Lower lobe of right lung (tissue), 2 donors: ENCODE results near the gene UBE2R2. TPM values are rescaled to one million over a fixed set of nuclear protein-coding genes. Genes with fewer than 3 reads are reported as not detected.
A peak's percentile ranks its signal among the peaks of the same experiment; 100 is the strongest.

Experiments used
- ATAC-seq, 2 donors: fragments of 200-7000 bp; cut with Tn5 transposase; one replicate each; pipeline ENCODE4 v1.9.1; 2020 to 2022; ENCODE audit warnings: mild to moderate bottlenecking in 2 of 2, moderate library complexity in 2 of 2
- DNase-seq: peaks from one replicate; pipeline ENCODE4 v3.0.0-alpha.2; 2020
- H3K27ac ChIP-seq: fragments of 200-600 bp; one replicate; pipeline ENCODE4 v1.8.0; 2022
- H3K27me3 ChIP-seq: fragments of 200-600 bp; one replicate; pipeline ENCODE4 v1.8.0; 2022; ENCODE audit warnings: low read depth
- H3K36me3 ChIP-seq: fragments of 200-600 bp; one replicate; pipeline ENCODE4 v1.8.0; 2022; ENCODE audit warnings: mild to moderate bottlenecking
- H3K4me1 ChIP-seq: fragments of 200-600 bp; one replicate; pipeline ENCODE4 v1.8.0; 2022
- H3K4me3 ChIP-seq: fragments of 200-600 bp; one replicate; pipeline ENCODE4 v1.8.0; 2022; ENCODE audit warnings: mild to moderate bottlenecking
- H3K9me3 ChIP-seq: fragments of 200-600 bp; one replicate; pipeline ENCODE4 v1.8.0; 2022
- CTCF ChIP-seq: fragments of 200-600 bp; IDR thresholded peaks from one replicate; pipeline ENCODE4 v1.8.0; 2022; ENCODE audit warnings: antibody characterized with exemption, mild to moderate bottlenecking
- intact Hi-C: fragments of 100-400 bp; cut with DNase I; formaldehyde crosslinking; loops from one replicate; pipeline ENCODE4 v1.11.0; 2022
- total RNA-seq: library from RNA; stranded (reverse); fragmentation: NEBNext Ultra II Directional; extraction: Animal tissue kit (Norgen Biotek cat#: 25700); gene quantifications from one replicate; pipeline ENCODE4 v1.2.1, GENCODE V29; 2021
- donor health status: DM: no; HTN: yes; CAD: no; lungs with severe emphysema.

The UBE2R2 gene
- total RNA-seq, 1 donor from 2014 or later, result 39.8 TPM

GRCh38 chr9:33850677-33851076, 33.7 kb downstream of the UBE2R2 start:
- peak overlapping the region; percentile 49 for H3K27ac ChIP-seq
- H3K9me3 ChIP-seq, result no peaks in the 10 kb centered on the region
- intact Hi-C loops, result no loop called here
- DNase-seq (no peak), ATAC-seq (peak; percentile 73 to 74)
- no peak overlapping the region for H3K4me3 ChIP-seq
- no peaks in the 10 kb centered on the region for H3K27me3 ChIP-seq
- H3K4me1 ChIP-seq, result peaks cover 61% of the 10 kb centered on the region
- H3K36me3 ChIP-seq, result no peaks in the 10 kb centered on the region
- no peak for TF ChIP-seq CTCF

DNA sequence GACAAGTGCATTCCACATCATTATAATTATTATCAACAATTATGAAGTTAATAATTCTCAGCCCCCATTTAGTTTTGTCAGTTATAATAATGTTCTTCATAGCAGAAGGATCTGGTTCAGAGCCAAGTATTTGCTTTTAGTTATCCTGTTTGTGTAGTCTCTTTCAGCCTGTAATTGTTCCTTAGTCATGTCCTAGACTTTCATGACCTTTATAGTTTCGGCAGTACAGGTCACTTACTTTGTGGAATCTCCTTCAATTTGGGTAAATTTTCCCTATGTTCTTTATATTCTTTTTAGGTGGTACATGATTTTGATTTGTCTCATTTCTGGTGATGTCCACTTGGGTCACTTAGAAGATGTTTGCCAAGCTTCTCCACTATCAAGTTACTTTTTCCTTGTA, 34.3 kb downstream of the UBE2R2 start:
- Histone ChIP-seq H3K4me3 (no peak overlapping the region), H3K27me3 (no peaks in the 10 kb centered on the region), H3K36me3 (no peaks in the 10 kb centered on the region), H3K27ac (peak overlapping the region; percentile 49), H3K4me1 (peaks cover 63% of the 10 kb centered on the region), H3K9me3 (no peaks in the 10 kb centered on the region)
- no peak for TF ChIP-seq CTCF
- intact Hi-C loops, result no loop called here
- peak in 1 of 2 donors; percentile 60 for ATAC-seq
- DNase-seq, result no peak

DNA sequence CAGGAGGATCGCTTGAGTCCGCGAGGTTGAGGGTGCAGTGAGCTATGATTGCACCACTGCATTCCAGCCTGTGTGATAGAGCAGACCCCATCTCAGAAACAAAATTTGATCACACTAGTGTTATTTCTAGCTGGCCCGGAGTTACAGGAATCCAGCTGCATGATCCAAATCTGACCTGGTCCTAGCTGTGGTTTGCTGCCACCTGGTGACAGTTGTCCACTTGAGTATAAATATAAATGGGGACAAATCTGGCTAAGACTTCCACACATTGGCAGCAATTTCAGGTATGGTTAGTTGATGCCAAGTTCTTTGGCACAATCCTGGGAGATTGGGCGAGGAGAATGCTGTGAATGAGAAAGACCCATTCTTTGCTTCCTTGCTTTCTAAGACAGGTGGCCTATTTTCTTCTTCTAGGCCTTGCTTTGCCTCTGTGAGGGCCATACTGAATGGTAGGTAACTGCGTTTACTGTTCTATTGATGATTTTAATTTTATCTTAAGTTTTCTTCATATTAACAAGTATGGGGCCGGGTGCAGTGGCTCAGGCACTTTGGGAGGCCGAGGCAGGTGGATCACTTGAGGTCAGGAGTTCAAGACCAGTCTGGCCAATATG, 35.4 kb downstream of the UBE2R2 start:
- Histone ChIP-seq H3K27me3 (no peaks in the 10 kb centered on the region), H3K36me3 (no peaks in the 10 kb centered on the region), H3K27ac (no peak overlapping the region), H3K9me3 (no peaks in the 10 kb centered on the region), H3K4me3 (no peak overlapping the region), H3K4me1 (peaks cover 53% of the 10 kb centered on the region)
- peak; percentile 68 for TF ChIP-seq CTCF
- peak; percentile 86 to 88 for ATAC-seq
- DNase-seq, result peak; percentile 66
- intact Hi-C loops, result no loop called here

DNA sequence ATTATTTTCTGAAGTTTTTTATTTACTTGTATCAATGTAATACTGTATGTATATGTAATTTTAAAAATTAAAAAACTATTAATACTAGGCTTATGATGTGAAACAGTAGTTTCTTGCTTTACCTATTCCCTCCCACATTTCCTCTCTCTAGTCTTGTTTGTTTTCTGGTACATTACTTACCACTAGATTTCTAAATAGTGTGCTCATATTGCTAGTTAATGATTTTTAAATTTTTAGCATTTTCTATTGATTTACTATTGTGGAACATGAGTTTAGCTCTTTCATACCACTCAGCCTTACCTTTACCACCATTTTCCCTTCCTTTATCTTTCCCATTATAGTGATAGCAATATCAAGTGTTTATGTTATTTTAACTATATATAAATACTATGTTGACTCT, 39.3 kb downstream of the UBE2R2 start:
- ATAC-seq, result no peak
- H3K9me3 ChIP-seq, result no peaks in the 10 kb centered on the region
- H3K4me1 ChIP-seq, result peaks cover 27% of the 10 kb centered on the region

DNA sequence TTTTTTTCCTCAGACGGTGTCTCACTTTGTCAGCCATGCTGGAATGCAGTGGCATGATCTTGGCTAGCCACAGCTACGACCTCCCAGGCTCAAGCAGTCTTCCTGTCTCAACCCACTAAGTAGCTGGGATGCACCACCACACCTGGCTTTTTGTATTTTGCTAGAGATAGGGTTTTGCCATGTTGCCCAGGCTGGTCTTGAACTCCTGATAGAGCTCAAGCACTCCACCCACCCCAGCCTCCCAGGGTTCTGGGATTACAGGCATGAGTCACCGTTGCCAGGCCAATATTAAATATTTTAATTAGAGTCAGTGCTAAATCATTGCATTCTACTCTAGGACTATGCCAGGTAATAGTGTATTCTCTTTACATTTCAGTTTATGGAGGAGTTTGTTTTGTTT, 41.5 kb downstream of the UBE2R2 start:
- TF ChIP-seq CTCF, result no peak
- intact Hi-C loops, result no loop called here
- Histone ChIP-seq H3K4me3 (no peak overlapping the region), H3K4me1 (peaks cover 10% of the 10 kb centered on the region), H3K9me3 (no peaks in the 10 kb centered on the region), H3K27ac (no peak overlapping the region), H3K27me3 (no peaks in the 10 kb centered on the region), H3K36me3 (no peaks in the 10 kb centered on the region)
- ATAC-seq (no peak), DNase-seq (no peak)

More for the DNA sequence above, 39.3 kb downstream of the UBE2R2 start:
- intact Hi-C loops, result no loop called here
- no peak for TF ChIP-seq CTCF
- no peak for DNase-seq
- Histone ChIP-seq H3K36me3 (no peaks in the 10 kb centered on the region), H3K27ac (no peak overlapping the region), H3K4me3 (no peak overlapping the region), H3K27me3 (no peaks in the 10 kb centered on the region)
